Skeletal muscle cell (primary cell): Measurements from ENCODE around the gene ACVR1C.

Experiments
- DNase-seq: peaks from one replicate; pipeline ENCODE4 v3.0.0-alpha.2; 2010; ENCODE audit warnings: low read depth
- H3K4me3 ChIP-seq: 2 replicates; pipeline ENCODE4 v1.5.1; 2011; ENCODE audit warnings: low read depth, mild to moderate bottlenecking, control low read depth, low read length, moderate library complexity

Gene ACVR1C

DNA sequence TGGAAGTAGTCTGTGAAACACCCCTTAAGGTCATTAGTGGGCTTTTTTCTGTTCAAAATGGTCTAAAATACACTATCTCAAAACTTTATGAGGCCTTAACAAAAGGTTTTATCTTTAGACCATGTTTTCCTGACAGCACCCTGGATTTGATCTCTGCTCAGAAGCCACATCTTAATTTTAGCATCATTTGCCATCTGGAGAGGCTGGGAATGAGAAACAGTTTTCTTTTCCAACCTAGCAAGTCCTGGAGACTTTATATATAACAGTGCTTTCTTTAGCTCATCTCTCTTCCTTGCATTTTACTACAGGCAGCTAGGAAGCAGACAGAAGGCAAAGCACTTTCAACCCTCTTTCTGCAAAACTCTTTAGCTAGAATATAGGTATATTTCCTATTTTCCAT is 122.1 kb downstream of the ACVR1C start:
- DNase-seq, result no peak

GRCh38 chr2:157504623-157505022 is 124.0 kb downstream of the ACVR1C start:
- H3K4me3 ChIP-seq, result no peak overlapping the region
- DNase-seq, result no peak

More for the DNA sequence above, 122.1 kb downstream of the ACVR1C start:
- no peak overlapping the region for H3K4me3 ChIP-seq

DNA sequence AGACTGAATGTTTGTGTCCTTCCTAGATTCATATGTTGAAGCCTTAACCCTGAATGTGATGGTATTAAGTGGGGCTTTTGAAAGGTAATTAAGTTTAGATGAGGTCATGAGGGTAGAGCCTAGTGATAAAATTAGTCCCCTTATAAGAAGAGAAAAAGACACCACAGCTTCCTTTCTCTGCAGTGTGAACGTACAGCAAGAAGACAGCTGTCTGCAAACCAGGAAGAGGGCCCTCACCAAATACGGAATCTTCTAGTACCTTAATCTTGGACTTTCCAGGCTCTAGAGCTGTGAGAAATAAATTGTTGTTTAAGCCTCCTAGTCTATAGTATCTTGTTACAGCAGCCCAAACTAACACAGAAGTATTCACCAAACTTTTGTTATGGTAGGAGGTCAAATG is 127.6 kb downstream of the ACVR1C start:
- no peak for DNase-seq
- H3K4me3 ChIP-seq, result no peak overlapping the region

GRCh38 chr2:157500334-157500733 is 128.3 kb downstream of the ACVR1C start:
- H3K4me3 ChIP-seq, result no peak overlapping the region
- DNase-seq, result no peak

DNA sequence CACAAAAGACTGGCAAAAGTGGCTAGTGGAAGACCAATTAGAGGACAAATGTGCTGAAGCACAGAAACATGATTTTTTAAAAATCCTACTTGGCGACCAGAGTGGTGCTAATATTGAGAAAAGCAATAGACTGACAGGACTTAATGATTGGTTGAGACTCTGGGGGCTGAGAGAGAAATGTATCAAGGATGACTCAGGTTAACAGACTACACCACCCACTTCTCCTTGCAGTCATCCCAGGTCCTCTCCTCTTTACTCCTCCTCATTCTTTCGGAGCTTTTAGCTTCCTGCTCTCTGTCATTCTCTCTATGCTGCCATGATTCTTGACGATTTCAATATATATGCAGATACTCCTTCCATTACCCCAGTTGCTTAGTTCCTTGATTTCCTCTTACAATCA is 130.2 kb downstream of the ACVR1C start:
- DNase-seq, result no peak
- H3K4me3 ChIP-seq, result no peak overlapping the region

DNA sequence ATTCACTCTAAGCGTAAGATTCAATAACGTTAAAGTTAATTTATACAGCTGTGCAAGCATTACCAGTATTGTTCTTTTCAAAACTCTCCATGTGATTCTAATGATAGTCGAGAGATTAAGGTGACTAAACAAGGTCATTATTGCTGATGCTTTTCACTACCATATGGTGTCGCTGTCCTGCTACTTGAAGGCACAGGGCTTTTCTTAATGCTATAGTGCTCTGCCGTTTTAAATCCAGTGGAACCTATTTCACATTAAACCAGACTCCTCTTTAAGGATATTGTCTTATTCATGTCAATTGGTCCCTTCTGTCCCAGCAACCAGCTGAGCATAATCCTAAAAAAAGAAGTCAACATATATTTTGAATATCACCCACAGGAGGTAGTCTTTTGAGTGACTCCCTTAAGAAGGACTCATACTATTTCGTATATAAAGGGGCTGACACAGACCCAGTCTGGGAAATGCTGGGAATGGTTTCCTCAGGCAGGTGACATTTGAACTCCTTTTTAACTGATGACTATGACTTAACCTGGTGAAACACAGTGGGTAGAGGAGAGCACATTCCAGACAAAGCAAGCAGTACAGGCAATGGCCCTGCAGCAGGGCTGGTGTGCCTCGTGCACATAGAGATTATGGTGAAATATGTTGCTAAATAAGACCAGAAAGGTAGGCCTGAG is 130.9 kb downstream of the ACVR1C start:
- H3K4me3 ChIP-seq, result no peak overlapping the region
- no peak for DNase-seq

DNA sequence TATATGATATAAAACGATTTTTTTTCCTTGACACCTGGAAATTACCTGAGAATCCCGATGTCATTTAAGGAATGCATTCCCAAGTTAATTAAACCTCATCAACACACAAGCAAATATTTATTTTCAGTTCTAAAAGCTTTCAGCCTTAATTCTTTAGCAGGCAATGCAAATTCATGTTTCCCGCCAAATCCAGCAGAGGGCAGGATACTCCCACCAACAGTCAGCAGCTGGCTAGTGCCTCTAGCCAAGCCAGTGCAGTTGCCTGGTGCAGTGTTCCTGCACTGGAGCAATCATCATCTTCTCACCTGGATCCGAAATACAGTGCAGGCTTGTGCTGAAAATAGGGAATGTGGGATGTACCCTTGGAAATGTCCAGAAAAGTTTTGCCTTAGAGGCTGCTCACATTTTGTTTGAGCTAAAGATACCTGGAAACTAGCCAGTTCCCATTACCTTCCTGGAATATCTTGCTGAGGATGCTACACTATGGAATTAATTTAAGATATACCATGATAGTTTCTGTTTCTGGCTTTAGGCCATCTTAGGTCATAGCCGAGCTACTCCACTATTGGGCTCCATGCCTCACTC is 136.4 kb downstream of the ACVR1C start:
- DNase-seq, result no peak
- no peak overlapping the region for H3K4me3 ChIP-seq

- no peak for DNase-seq
- H3K4me3 ChIP-seq, result no peak overlapping the region
Measured at GRCh38 chr2:157489983-157490382, 138.7 kb downstream of the ACVR1C start.

DNA sequence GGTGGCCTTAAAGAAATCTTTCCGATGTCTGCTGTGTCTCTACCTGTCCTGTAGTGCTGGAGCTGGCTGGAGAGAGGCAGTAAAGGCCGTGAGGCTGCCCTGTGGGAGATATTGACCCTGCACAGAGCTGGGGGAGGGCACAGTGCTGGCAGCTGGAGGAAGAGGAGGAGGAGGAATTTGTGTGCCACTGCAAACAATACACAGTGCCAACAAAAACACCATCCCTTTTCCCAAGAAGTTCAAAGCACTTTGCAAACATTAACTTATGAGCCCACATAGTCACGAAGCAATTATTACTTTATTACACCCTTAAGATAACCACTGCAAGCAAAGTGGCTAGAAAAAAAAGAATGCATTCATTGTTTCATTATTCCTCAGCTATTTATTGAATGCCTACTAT is 139.8 kb downstream of the ACVR1C start:
- no peak for DNase-seq
- H3K4me3 ChIP-seq, result no peak overlapping the region

DNA sequence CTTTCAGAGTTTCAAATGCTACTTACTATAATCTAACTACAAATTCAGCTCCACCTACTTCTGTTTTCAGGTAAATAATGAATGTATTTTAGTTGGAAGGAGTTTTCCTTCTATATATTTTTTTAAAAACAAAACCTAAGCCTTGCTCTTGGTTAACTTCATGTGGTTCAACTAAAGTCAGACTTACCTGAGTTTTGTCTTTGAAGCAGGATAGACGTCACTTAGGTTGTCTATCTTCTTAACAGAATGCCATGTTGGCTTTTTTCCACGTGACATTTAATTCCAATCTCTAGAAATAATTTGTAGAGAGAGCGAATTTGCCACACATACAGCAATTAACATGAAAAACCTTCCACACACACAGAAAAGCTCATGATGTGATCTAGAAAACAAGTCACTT is 140.9 kb downstream of the ACVR1C start:
- no peak for DNase-seq
- no peak overlapping the region for H3K4me3 ChIP-seq

DNA sequence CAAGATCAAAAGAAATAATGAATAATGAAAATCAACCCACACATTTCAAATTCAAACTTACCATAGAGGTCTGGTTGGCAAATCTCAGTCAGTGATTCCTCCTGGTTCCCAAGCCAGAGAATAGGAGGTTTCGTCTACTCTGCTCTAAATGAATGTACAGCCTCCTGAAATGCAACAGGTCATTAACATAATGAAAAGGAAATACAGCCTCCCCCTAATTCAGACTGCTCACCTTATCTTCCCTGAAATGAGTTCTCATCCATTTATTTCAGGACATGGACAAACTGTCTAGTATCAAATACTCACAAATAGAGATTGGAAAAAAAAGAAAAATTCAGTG is 141.4 kb downstream of the ACVR1C start:
- no peak overlapping the region for H3K4me3 ChIP-seq
- no peak for DNase-seq

GRCh38 chr2:157486596-157487270 is 141.9 kb downstream of the ACVR1C start:
- H3K4me3 ChIP-seq, result no peak overlapping the region
- no peak for DNase-seq

- peak; percentile 62 for DNase-seq
Measured at GRCh38 chr2:157480182-157480961, 148.3 kb downstream of the ACVR1C start.

DNA sequence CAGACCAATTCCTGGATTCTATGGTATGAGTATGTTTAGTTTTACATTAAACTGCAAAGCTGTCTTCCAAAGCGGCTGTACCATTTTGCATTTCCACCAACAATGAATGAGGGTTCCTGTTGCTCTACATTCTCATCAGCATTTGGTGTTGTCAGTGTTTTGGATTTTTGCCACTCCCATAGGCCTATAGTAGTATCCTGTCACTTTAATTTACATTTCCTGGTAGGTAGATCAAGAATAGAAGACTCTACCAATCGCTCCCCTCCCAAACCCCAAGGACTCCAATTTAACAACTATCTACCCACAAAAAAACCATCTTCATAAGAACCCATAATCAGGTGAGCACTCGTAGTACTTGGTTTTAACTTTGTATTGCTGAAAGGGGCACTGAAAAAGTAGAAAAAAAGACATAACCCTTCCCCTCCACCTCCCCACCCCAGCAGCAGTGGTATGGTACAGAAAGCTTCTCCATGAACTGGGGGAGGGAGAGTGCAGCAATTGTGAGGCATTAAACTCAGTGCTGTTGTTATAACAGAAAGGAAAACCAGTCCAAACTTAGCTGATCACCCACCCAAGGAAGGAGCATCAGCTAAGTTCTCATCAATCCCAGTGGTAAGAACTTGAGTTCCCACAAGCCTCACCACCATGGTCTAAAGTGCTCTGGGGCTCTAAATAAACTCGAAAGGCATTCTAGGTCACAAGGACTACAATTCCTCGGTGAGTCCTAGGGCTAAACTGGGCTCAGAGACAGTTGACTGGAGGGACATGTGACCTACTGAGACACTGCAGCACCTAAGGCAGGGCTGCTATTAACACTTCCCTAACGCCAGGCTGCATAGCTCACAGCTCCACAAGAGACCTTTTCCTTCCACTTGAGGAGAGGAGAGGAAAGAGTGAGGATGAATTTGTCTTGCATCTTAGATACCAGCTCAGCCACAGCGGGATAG is 149.3 kb downstream of the ACVR1C start:
- no peak for DNase-seq
- H3K4me3 ChIP-seq, result no peak overlapping the region

More at GRCh38 chr2:157480182-157480961, 148.3 kb downstream of the ACVR1C start:
- no peak overlapping the region for H3K4me3 ChIP-seq

GRCh38 chr2:157477919-157478318 is 150.7 kb downstream of the ACVR1C start:
- no peak overlapping the region for H3K4me3 ChIP-seq
- no peak for DNase-seq

GRCh38 chr2:157476953-157477709 is 151.5 kb downstream of the ACVR1C start:
- H3K4me3 ChIP-seq, result no peak overlapping the region
- peak; percentile 53 for DNase-seq
